ENCODE data around the gene PDS5B. TPM values are rescaled to one million over a fixed set of nuclear protein-coding genes. Genes with fewer than 3 reads are reported as not detected.

The PDS5B gene
- total and polyA plus RNA-seq, 10 of the 15 experiments (the other 5 are each of a cell fraction or from before 2014, with no cell fraction given), result 15.4 to 55.3 (median 30.7) TPM

DNA sequence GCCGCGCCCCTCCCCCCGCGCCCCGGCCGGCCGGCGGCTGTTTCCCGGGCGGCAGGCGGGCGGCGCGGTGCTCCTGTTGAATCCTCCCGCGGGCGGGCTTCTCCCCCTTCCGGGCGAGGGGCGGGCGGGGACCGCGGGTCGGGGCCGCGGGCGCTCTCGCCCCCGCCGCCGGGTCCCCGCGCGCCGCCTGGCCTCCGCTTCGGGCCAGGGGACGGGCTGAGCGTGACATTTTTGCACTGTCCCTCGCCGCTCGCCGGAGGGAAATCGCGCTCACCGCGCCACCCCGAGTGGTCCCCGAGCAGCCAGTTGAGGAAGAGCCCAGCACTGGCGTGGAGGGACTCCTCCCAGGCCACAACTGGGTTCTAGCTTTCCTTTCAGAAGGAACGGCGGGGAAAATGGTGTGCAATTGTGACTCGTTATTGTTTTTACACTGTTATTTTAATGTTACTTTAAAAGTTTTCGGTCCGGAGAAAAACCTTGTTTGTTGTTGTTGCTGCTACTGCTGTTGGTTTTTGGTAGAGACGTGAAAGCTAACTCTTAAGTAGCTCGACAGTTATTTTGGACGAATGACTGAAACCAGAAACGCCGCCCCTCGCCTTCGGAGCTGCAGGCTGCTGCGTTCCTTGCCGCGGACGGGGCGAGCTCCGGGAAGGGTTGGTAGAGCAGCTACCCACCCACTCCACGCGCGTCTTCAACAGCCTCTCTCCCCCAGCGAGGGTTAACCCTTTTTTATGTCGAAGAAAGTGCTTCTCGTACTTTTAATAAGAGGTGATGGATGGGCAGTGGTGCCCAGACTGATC lies 959 bp downstream of the PDS5B start (continued):
- no peak for TF ChIP-seq BCL3 (IDR thresholded peaks at IDR 0.05; ENCODE audit: borderline replicate concordance, insufficient read depth, low read depth, low read length, poor library complexity, severe bottlenecking)
- no peak for TF ChIP-seq CBX5 (IDR thresholded peaks at IDR 0.05; ENCODE audit: low read depth)
- no peak for TF ChIP-seq FOS (IDR thresholded peaks at IDR 0.05; ENCODE audit: borderline replicate concordance, extremely low read depth, insufficient read length)
- TF ChIP-seq RUNX3 (IDR thresholded peaks at IDR 0.05; ENCODE audit: low read length), result peak; percentile 9; the same call in 1 of the 2 replicates
- TF ChIP-seq BACH1 (IDR thresholded peaks at IDR 0.05; ENCODE audit: borderline replicate concordance), result 0 out of 2 replicates have a peak, but pooled peaks have one; percentile 17
- no peak for TF ChIP-seq CEBPB (IDR thresholded peaks at IDR 0.05; ENCODE audit: borderline replicate concordance in 1 of 2, low read depth in 2 of 2, low read length in 2 of 2)
- TF ChIP-seq, protein P1, sequence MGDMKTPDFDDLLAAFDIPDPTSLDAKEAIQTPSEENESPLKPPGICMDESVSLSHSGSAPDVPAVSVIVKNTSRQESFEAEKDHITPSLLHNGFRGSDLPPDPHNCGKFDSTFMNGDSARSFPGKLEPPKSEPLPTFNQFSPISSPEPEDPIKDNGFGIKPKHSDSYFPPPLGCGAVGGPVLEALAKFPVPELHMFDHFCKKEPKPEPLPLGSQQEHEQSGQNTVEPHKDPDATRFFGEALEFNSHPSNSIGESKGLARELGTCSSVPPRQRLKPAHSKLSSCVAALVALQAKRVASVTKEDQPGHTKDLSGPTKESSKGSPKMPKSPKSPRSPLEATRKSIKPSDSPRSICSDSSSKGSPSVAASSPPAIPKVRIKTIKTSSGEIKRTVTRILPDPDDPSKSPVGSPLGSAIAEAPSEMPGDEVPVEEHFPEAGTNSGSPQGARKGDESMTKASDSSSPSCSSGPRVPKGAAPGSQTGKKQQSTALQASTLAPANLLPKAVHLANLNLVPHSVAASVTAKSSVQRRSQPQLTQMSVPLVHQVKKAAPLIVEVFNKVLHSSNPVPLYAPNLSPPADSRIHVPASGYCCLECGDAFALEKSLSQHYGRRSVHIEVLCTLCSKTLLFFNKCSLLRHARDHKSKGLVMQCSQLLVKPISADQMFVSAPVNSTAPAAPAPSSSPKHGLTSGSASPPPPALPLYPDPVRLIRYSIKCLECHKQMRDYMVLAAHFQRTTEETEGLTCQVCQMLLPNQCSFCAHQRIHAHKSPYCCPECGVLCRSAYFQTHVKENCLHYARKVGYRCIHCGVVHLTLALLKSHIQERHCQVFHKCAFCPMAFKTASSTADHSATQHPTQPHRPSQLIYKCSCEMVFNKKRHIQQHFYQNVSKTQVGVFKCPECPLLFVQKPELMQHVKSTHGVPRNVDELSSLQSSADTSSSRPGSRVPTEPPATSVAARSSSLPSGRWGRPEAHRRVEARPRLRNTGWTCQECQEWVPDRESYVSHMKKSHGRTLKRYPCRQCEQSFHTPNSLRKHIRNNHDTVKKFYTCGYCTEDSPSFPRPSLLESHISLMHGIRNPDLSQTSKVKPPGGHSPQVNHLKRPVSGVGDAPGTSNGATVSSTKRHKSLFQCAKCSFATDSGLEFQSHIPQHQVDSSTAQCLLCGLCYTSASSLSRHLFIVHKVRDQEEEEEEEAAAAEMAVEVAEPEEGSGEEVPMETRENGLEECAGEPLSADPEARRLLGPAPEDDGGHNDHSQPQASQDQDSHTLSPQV (IDR thresholded peaks at IDR 0.05), result no peak
- TF ChIP-seq MEF2B (IDR thresholded peaks at IDR 0.05; ENCODE audit: partially characterized antibody, poor library complexity, severe bottlenecking), result no peak
- no peak for TF ChIP-seq MLLT1 (IDR thresholded peaks at IDR 0.05)
- TF ChIP-seq STAT1 (conservative IDR thresholded peaks at IDR 0.05), result no peak
- no peak for TF ChIP-seq YBX1 (IDR thresholded peaks at IDR 0.05)
- no peak for TF ChIP-seq RAD51 (IDR thresholded peaks at IDR 0.05)
- TF ChIP-seq PAX8 (IDR thresholded peaks at IDR 0.05), result no peak
- no peak for TF ChIP-seq NFYA (IDR thresholded peaks at IDR 0.05; ENCODE audit: borderline replicate concordance, low read depth, low read length)
- TF ChIP-seq POU2F2 (IDR thresholded peaks at IDR 0.05; ENCODE audit: borderline replicate concordance, low read depth, low read length), result no peak
- no peak for TF ChIP-seq PML (IDR thresholded peaks at IDR 0.05; ENCODE audit: low read length)
- TF ChIP-seq BMI1 (IDR thresholded peaks at IDR 0.05; ENCODE audit: borderline replicate concordance), result no peak
- peak; percentile 37; the same call in 1 of the 2 replicates for TF ChIP-seq GATAD2B (conservative IDR thresholded peaks at IDR 0.05; ENCODE audit: low read depth)
- TF ChIP-seq HDAC6 (IDR thresholded peaks at IDR 0.05; ENCODE audit: unreplicated experiment), result no peak
- TF ChIP-seq TCF3 (IDR thresholded peaks at IDR 0.05; ENCODE audit: borderline replicate concordance, insufficient read depth, low read depth, low read length), result no peak
- peak; percentile 35; the same call in 1 of the 2 replicates for TF ChIP-seq POLR2AphosphoS5 (IDR thresholded peaks at IDR 0.05; ENCODE audit: low read length)
- TF ChIP-seq TARDBP (IDR thresholded peaks at IDR 0.05; ENCODE audit: borderline replicate concordance), result no peak
- no peak for TF ChIP-seq SMAD5 (IDR thresholded peaks at IDR 0.05; ENCODE audit: low read depth)
- no peak for TF ChIP-seq JUNB (IDR thresholded peaks at IDR 0.05)

Measured in GM12878 (cell line).